SU-DHL-6 (cell line): ENCODE measurements around the gene DLG2.

Experiments used
- H2AFZ ChIP-seq: fragments of 200-600 bp; sonication (generic); 2 replicates; pipeline ENCODE4 v1.6.1; 2014; ENCODE audit warnings: low read depth, mild to moderate bottlenecking, moderate library complexity, mixed read lengths, antibody characterized with exemption, low read length; ENCODE audit not compliant: severe bottlenecking
- H3F3A ChIP-seq: fragments of 200-600 bp; shearing (Covaris generic); 2 replicates; pipeline ENCODE4 v1.6.0; 2016; ENCODE audit warnings: antibody characterized with exemption, mild to moderate bottlenecking; ENCODE audit not compliant: insufficient read depth
- H3K27ac ChIP-seq: fragments of 200-600 bp; sonication (generic); 2 replicates; pipeline ENCODE4 v1.5.1; 2016; ENCODE audit warnings: low read depth, mild to moderate bottlenecking, low read length, moderate library complexity, mixed read lengths
- H3K27me3 ChIP-seq: fragments of 200-600 bp; sonication (generic), shearing (Covaris generic); 2 replicates; pipeline ENCODE4 v1.6.0; 2014; ENCODE audit warnings: mild to moderate bottlenecking, low read length
- H3K36me3 ChIP-seq: fragments of 200-600 bp; sonication (generic); 2 replicates; pipeline ENCODE4 v1.6.1; 2014; ENCODE audit warnings: mild to moderate bottlenecking, low read length, mixed read lengths
- H3K4me2 ChIP-seq: fragments of 300-600, 200-600 bp; shearing (Covaris generic), sonication (generic); 2 replicates; pipeline ENCODE4 v1.6.0; 2014; ENCODE audit warnings: low read length, low read depth, mild to moderate bottlenecking; ENCODE audit not compliant: poor library complexity, severe bottlenecking
- H3K4me3 ChIP-seq: fragments of 200-600 bp; sonication (generic); 2 replicates; pipeline ENCODE4 v1.5.1; 2014; ENCODE audit warnings: antibody characterized with exemption, low read length, mild to moderate bottlenecking, mixed read lengths; ENCODE audit not compliant: insufficient read depth, poor library complexity, severe bottlenecking
- H3K79me2 ChIP-seq: fragments of 200-600 bp; sonication (generic); 2 replicates; pipeline ENCODE4 v1.6.1; 2014; ENCODE audit warnings: mild to moderate bottlenecking, low read length, moderate library complexity; ENCODE audit not compliant: insufficient read depth
- H3K9ac ChIP-seq: fragments of 200-600 bp; sonication (generic); 2 replicates; pipeline ENCODE4 v1.7.0; 2014; ENCODE audit warnings: mild to moderate bottlenecking, low read length
- H3K9me2 ChIP-seq: fragments of 200-600 bp; sonication (generic); replicated peaks from 2 replicates; pipeline ENCODE4 v1.6.1; 2014; ENCODE audit warnings: low read length; ENCODE audit not compliant: insufficient read depth
- H3K9me3 ChIP-seq: fragments of 200-600 bp; sonication (generic); 2 replicates; pipeline ENCODE4 v1.6.1; 2014; ENCODE audit warnings: low read length, mixed read lengths; ENCODE audit not compliant: insufficient read depth
- H4K20me1 ChIP-seq: fragments of 200-600 bp; sonication (generic); 2 replicates; pipeline ENCODE4 v1.6.1; 2014; ENCODE audit warnings: low read depth, mild to moderate bottlenecking, antibody characterized with exemption, low read length, moderate library complexity, mixed read lengths
- CTCF ChIP-seq: fragments of 200-600 bp; sonication (generic); IDR thresholded peaks from one replicate; pipeline ENCODE4 v1.5.1; 2017; ENCODE audit warnings: antibody characterized with exemption, mild to moderate bottlenecking, low read length, moderate library complexity; ENCODE audit not compliant: insufficient read depth, poor library complexity, severe bottlenecking
- EZH2phosphoT487 ChIP-seq: fragments of 200-600 bp; sonication (generic), shearing (Covaris generic); conservative IDR thresholded peaks from 2 replicates; pipeline ENCODE4 v1.6.1; 2018; ENCODE audit warnings: mild to moderate bottlenecking, antibody characterized with exemption, low read length, moderate library complexity, mixed read lengths

Gene DLG2

GRCh38 chr11:84870486-84870885 is 756.7 kb downstream of the DLG2 start:
- H3K4me2 ChIP-seq = no peak overlapping the region
- no peak overlapping the region for H3K4me3 ChIP-seq
- H4K20me1 ChIP-seq = no peaks in the 10 kb centered on the region
- H3K27ac ChIP-seq = no peak overlapping the region
- H3K9me2 ChIP-seq = no peaks in the 10 kb centered on the region
- H3K9me3 ChIP-seq = no peaks in the 10 kb centered on the region
- no peak for TF ChIP-seq EZH2phosphoT487
- TF ChIP-seq CTCF = no peak
- H3K27me3 ChIP-seq = no peaks in the 10 kb centered on the region
- no peaks in the 10 kb centered on the region for H3F3A ChIP-seq
- H3K36me3 ChIP-seq = no peaks in the 10 kb centered on the region
- H3K79me2 ChIP-seq = no peaks in the 10 kb centered on the region
- no peak overlapping the region for H2AFZ ChIP-seq
- H3K9ac ChIP-seq = no peak overlapping the region

- no peak overlapping the region for H3K4me3 ChIP-seq
- H3K9ac ChIP-seq = no peak overlapping the region
- no peaks in the 10 kb centered on the region for H3F3A ChIP-seq
- no peak overlapping the region for H3K27ac ChIP-seq
- H3K27me3 ChIP-seq = no peaks in the 10 kb centered on the region
- TF ChIP-seq CTCF (no peak), EZH2phosphoT487 (no peak)
- no peak overlapping the region for H2AFZ ChIP-seq
- no peaks in the 10 kb centered on the region for H3K79me2 ChIP-seq
- H3K4me2 ChIP-seq = no peak overlapping the region
- H3K9me2 ChIP-seq = no peaks in the 10 kb centered on the region
- H3K36me3 ChIP-seq = no peaks in the 10 kb centered on the region
- no peaks in the 10 kb centered on the region for H3K9me3 ChIP-seq
- H4K20me1 ChIP-seq = no peaks in the 10 kb centered on the region
Measured at GRCh38 chr11:84866922-84867321, 760.2 kb downstream of the DLG2 start.

GRCh38 chr11:84865791-84866535 is 761.2 kb downstream of the DLG2 start:
- H4K20me1 ChIP-seq = no peaks in the 10 kb centered on the region
- no peaks in the 10 kb centered on the region for H3K9me3 ChIP-seq
- no peaks in the 10 kb centered on the region for H3K79me2 ChIP-seq
- no peaks in the 10 kb centered on the region for H3K9me2 ChIP-seq
- TF ChIP-seq CTCF (no peak), EZH2phosphoT487 (no peak)
- H3K9ac ChIP-seq = no peak overlapping the region
- no peak overlapping the region for H3K27ac ChIP-seq
- no peaks in the 10 kb centered on the region for H3K36me3 ChIP-seq
- H3K4me2 ChIP-seq = no peak overlapping the region
- no peaks in the 10 kb centered on the region for H3K27me3 ChIP-seq
- no peaks in the 10 kb centered on the region for H3F3A ChIP-seq
- no peak overlapping the region for H2AFZ ChIP-seq
- no peak overlapping the region for H3K4me3 ChIP-seq
